Thoracic aorta (tissue), 2 donors: Measurements from ENCODE around the gene NETO1. TPM values are rescaled to one million over a fixed set of nuclear protein-coding genes. Genes with fewer than 3 reads are reported as not detected.

Source experiments
- ATAC-seq: fragments of 150-250 bp; one replicate; pipeline ENCODE4 v1.8.0; 2017; ENCODE audit warnings: low read depth; ENCODE audit not compliant: insufficient number of reproducible peaks, low FRiP score
- DNase-seq: peaks from one replicate; pipeline ENCODE4 v3.0.0-alpha.2; 2020; ENCODE audit warnings: low spot score
- H3K27ac ChIP-seq, 2 donors: fragments of 200-600 bp; sonication (generic); 1 replicate in 1 of 2; 2 replicates in 1 of 2; pipeline ENCODE4 v1.5.1; 2016; ENCODE audit warnings: mild to moderate bottlenecking in 2 of 2, moderate library complexity in 2 of 2
- H3K27me3 ChIP-seq: fragments of 200-600 bp; sonication (generic); replicated peaks from 2 replicates; pipeline ENCODE4 v1.6.0; 2016; ENCODE audit warnings: mild to moderate bottlenecking; ENCODE audit not compliant: insufficient read depth
- H3K36me3 ChIP-seq: fragments of 200-600 bp; sonication (generic); one replicate; pipeline ENCODE4 v1.5.1; 2016
- H3K4me1 ChIP-seq, 2 donors: fragments of 200-600 bp; sonication (generic); 1 replicate in 1 of 2; 2 replicates in 1 of 2; pipeline versions ENCODE4 v1.5.1 to v1.6.0; 2016; ENCODE audit warnings: low read depth in 2 of 2, mild to moderate bottlenecking in 1 of 2; ENCODE audit not compliant: control insufficient read depth in 1 of 2
- H3K4me3 ChIP-seq: fragments of 200-600 bp; sonication (generic); 2 replicates; pipeline ENCODE4 v1.5.1; 2016; ENCODE audit warnings: mild to moderate bottlenecking
- H3K9me3 ChIP-seq: fragments of 200-600 bp; sonication (generic); 2 replicates; pipeline ENCODE4 v1.5.1; 2016
- CTCF ChIP-seq: fragments of 200-600 bp; sonication (generic); IDR thresholded peaks from one replicate; pipeline ENCODE4 v1.5.1; 2019; ENCODE audit warnings: antibody characterized with exemption
- total RNA-seq, 2 donors: library from RNA; depleted of rRNA; stranded (reverse); fragments of >200 nt; gene quantifications; one replicate each; pipeline versions ENCODE4 v1.1.0 to v1.2.3, GENCODE V29; 2016

Gene NETO1
- total RNA-seq, 2 donors from 2014 or later = 1.2 TPM; not detected in 1

DNA sequence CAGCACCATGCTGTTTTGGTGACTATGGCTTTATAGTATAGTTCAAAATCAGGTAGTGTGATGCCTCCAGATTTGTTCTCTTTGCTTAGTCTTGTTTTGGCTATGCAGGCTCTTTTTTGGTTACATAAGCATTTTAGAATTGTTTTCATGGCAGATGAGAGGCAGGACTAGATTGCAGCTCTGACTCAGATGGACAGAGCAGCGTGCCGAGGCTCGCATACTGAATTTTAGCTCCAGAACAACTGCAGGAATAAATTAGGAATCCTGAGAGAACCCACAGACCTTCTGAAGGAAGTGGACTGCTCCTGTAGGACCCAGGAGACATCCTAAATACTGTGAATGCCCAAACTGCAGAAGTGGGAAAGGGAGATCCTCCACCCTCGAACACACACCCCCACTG, 141.6 kb downstream of the NETO1 start:
- TF ChIP-seq CTCF = no peak
- Histone ChIP-seq H3K36me3 (no peaks in the 10 kb centered on the region), H3K9me3 (no peaks in the 10 kb centered on the region), H3K27me3 (no peaks in the 10 kb centered on the region), H3K27ac (no peak overlapping the region), H3K4me3 (no peak overlapping the region), H3K4me1 (no peaks in the 10 kb centered on the region)
- ATAC-seq (no peak), DNase-seq (no peak)

- Histone ChIP-seq H3K36me3 (no peaks in the 10 kb centered on the region), H3K27ac (no peak overlapping the region), H3K27me3 (no peaks in the 10 kb centered on the region), H3K9me3 (no peaks in the 10 kb centered on the region), H3K4me1 (no peaks in the 10 kb centered on the region), H3K4me3 (no peak overlapping the region)
- ATAC-seq (no peak), DNase-seq (no peak)
- TF ChIP-seq CTCF = no peak
These were observed 146.5 kb downstream of the NETO1 start for GRCh38 chr18:72721330-72721729.

- Histone ChIP-seq H3K36me3 (no peaks in the 10 kb centered on the region), H3K27ac (no peak overlapping the region), H3K9me3 (no peaks in the 10 kb centered on the region), H3K27me3 (no peaks in the 10 kb centered on the region), H3K4me1 (no peaks in the 10 kb centered on the region), H3K4me3 (no peak overlapping the region)
- no peak for TF ChIP-seq CTCF
- ATAC-seq = no peak
- no peak for DNase-seq
These were observed 147.7 kb downstream of the NETO1 start for GRCh38 chr18:72720116-72720515.

DNA sequence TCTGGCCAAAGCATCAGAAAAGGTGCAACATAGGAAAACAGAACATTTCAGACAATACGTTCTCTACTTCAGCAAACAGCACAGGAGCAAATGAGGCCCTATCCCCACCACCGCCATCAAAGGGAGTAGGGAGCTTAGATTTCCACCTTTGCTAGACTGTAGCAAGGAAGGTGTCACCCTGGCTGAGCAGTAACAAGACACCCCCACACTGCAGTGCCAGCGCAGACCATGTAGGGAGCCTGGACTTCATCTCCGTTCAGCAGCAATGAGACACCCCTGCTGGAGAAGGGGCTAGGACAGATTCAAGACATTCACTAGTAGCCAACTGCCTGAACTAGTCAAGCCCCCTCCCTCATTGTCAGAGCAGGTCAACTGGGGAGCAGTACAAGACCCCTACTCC, 163.6 kb downstream of the NETO1 start:
- DNase-seq = no peak
- Histone ChIP-seq H3K36me3 (no peaks in the 10 kb centered on the region), H3K4me1 (no peaks in the 10 kb centered on the region), H3K27ac (no peak overlapping the region), H3K27me3 (no peaks in the 10 kb centered on the region), H3K9me3 (no peaks in the 10 kb centered on the region), H3K4me3 (no peak overlapping the region)
- no peak for ATAC-seq
- TF ChIP-seq CTCF = no peak

DNA sequence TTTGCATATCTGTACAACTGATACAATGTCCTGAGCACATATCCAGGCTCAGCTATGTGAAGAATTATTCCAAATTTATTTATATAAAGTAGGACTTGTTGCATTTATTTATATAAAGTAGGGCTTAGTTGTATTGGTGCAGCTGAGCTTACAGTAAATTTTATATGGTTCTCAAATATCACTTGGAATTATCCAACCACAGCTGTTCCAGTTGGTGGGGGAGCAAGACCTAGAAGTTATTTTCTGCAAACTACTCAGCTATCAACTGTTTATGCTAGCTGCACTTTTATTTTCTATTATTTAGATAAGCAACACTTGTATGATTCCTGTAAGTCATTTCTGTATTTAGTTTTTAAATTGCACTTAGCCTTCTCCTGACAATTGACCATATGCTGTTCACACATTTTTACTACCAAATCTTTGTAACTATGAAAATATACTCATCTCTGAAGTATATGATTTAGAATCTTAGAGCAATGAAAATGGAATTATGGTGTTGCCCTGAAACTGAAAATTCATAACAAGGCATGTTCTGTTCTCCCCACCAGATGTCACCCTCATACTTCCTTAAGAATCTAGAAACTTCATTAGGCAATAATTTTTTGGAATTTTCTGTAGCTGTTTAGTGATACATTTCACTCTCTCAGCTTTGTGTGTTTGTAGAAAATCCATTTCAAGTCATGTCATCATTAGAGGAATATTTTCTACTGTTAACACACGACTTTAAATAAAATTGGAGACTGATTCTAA, 166.7 kb downstream of the NETO1 start:
- no peaks in the 10 kb centered on the region for H3K4me1 ChIP-seq
- no peaks in the 10 kb centered on the region for H3K27me3 ChIP-seq
- DNase-seq (no peak), ATAC-seq (no peak)
- no peak for TF ChIP-seq CTCF
- H3K27ac ChIP-seq = no peak overlapping the region
- no peaks in the 10 kb centered on the region for H3K36me3 ChIP-seq
- H3K9me3 ChIP-seq = no peaks in the 10 kb centered on the region
- H3K4me3 ChIP-seq = no peak overlapping the region
